Mesenteric fat pad (tissue), 1 donor: ENCODE measurements around the gene SLC13A2. TPM values are rescaled to one million over a fixed set of nuclear protein-coding genes. Genes with fewer than 3 reads are reported as not detected.
"Not testable (repeated sequence)": the region's sequence is repeated elsewhere in the genome, so short reads cannot be mapped to it uniquely, and the experiment has no call there.

ENCODE experiments used
- DNase-seq: peaks from one replicate; pipeline ENCODE4 v3.0.0-alpha.2; 2020; ENCODE audit warnings: low spot score
- total RNA-seq: library from RNA; stranded (reverse); fragmentation: NEBNext Ultra II Directional; extraction: Animal tissue kit (Norgen Biotek cat#: 25700); gene quantifications from one replicate; pipeline ENCODE4 v1.2.1, GENCODE V29; 2021
- donor health status: DM: yes; HTN: yes; CAD: no.

SLC13A2 gene
- total RNA-seq, 1 donor from 2014 or later = 0.10 TPM

DNA sequence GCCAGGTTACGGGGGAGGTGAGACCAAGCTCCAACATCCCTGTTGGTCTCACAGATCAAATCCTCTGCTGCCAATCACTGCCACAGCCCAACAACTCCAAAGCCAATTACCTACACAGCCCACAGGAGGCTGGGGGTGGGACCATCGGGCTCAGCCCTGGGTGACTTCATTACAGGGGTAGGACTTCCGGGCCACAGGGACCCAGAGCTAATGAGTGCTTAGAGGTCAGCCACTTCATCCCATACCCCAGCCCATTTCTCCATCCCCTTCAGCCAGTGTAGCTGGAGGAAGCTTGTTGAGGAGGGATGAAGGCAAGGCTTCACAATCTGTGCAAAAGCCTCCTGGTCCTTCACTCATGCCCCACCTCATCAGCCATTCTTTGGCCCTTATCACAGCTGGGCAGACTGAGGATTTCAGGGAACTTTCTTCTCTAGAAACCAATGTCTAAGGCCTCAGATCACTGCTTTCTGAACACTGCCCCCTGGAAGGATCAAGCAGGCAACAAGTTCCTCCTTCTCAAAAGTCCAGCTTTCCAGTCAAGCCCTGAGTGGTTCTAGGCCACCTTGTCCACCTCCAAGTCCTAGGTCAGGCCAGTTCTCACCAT is 38.5 kb downstream of the SLC13A2 start:
- DNase-seq = no peak

DNA sequence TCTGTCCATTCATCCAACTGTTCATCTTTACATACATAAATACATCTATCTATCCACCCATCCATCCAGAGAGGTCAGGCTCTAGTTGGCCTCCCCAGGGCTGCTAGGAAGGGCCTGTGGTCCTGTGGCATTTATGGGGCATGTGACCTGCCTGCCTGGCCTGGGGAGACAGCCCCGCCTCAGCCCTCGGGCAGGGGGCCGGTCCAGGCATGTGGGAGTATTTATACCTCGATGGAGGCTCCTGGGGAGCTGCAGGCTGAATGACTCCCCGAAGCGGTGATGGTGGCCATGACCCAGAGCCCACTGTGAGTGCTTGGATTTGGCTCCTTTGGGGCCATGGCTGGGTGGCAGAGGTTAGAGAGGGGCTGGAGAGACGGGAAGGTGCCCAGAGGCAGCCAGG is 40.0 kb downstream of the SLC13A2 start:
- DNase-seq = no peak

DNA sequence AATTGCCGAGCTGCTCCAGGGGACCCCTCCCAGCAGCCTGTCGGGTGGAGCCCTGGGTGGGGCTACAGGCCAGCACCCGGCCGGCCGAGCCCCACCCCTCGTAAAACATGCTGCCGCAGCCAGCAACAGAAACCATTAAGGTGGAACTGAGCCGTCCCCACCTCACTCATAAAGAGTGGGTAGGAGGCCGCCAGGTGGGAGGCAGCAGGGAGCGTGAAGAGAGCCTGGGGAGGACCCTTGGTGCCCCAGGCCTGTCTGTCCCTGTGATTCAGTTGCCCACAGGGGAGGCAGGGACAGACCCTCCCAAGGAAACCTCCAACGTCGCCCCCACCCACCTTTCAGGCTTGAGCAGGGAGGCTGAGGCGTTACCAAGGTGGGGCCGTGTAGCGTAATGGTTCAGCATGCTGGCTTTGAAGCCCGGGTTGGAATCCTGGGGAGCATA is 41.1 kb downstream of the SLC13A2 start:
- DNase-seq = no peak

DNA sequence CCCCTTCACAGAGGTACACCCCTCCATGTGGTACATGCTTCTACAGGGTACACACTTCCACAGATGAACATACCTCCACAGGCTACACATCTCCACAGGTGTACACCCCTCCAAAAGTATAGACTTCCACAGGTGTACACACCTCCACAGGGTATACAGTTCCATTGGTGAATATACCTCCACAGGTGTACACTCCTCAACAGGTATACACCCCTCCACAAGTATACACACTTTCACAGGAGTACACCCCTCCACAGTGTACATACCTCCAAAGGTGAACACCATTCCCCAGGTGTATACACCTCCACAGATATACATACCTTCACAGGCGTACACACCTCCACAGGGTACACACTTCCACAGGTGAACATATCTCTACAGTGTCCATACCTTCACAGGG is 42.1 kb downstream of the SLC13A2 start:
- no peak for DNase-seq

DNA sequence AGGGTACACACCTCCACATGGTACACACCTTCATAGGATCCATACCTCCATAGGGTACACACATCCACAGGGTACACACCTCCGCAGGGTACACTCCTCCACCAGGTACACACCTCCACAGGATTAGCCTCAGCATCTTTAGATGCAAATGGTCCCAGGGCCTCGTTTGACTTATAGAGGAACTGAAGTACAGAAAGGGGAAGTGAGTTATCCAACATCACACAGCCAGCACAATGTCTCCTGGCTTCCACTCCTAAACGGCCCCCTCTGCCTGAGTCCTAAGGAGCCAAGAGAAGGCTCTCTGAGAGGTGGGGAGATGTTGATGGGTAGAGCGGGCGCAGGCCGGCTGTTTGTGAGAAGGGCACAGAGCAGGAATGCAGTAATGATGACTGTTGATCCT is 44.7 kb downstream of the SLC13A2 start:
- DNase-seq = no peak

DNA sequence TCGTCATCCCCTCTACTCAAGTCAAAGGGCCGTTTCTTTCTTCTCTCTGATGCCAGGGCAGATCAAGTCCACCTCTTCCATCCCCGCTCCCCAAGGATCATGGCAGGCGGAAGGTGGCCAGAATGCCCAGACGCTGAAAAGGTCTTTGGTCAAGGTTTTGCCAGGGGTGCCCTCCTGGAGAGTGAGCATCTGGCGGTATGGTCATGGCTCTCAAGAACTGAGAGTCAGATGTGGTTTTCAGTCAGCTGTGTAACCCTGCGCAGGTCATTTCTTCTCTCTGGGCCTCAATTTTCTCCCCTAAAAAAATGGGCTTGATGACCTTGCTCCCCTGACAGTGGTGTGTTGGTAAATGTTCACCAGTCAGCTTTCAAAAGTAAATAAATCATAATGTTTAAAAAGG is 45.1 kb downstream of the SLC13A2 start:
- DNase-seq = no peak

DNA sequence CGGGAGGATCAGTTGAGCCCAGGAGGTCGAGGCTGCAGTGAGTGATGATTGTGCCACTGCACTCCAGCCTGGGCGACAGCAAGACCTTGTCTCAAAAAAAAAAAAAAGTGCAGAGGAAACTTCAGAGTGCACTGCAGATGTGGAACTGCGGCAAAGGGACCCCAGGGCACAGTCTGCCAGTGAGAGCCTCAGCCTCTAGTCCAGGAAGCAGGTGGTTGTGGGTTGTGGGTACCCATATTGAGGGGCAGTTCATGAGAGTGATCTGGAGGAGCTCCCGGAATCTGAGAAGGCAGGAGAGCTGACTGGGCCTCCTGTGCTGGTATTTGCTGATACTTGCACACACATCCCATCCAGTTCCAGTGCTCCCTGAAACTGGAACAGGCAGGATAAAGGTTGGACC is 45.8 kb downstream of the SLC13A2 start:
- DNase-seq = no peak

DNA sequence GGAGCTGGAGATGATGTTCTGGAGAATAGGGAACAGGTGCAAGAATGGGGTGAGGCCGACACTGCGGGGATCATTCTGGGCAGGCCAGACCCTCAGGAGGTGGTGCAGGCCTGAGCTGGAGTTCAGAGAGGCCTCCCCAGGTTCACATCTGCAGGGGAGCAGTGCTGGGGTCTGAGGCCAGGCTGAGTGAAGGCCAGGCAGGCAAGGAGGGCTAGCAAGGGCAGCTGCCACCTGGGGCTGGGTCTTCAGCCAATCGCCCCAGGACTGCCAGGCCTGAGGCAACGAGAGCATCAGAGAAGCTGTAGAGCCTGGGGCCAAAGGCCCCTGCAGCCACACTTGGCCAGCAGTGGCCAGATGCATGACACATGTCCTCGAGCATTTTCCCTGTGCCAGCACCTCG is 47.2 kb downstream of the SLC13A2 start:
- DNase-seq = no peak

DNA sequence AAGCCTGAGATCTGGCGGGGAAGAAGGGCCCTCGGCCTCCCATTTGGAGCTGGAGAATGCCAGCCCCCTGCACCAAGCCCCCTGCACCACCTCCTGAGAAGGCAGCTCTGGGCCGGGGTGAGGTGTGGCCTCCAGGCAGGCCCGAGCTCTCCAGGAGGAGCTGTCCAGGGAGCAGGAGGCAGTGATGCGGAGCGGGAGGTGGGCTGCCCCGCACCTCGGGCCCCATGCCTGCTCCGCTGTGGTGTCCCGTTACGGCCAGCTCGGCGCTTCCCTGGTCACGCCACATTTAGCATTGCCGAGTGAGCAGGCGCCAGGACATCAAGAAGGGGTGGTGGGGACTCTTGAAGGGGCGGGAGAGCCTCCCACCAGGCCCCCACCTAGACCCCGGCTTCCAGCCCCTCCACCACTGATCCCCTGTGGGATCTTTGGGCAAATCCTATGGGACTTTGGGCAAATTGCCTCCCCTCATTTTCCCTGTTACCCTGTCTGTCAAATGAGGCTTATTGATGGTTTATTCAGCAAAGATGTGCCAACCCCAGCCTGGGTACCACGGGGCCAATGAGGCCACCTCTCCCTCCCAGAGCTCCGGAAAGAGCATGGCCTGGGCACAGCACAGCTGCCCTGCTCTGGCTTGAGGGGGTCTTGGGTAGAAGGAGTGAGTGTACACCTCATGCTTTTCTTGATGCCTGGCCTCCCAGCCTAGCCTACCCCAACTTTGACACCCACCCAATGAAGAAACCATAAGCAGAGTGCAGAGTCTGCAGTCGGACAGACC is 48.1 kb downstream of the SLC13A2 start:
- no peak for DNase-seq

DNA sequence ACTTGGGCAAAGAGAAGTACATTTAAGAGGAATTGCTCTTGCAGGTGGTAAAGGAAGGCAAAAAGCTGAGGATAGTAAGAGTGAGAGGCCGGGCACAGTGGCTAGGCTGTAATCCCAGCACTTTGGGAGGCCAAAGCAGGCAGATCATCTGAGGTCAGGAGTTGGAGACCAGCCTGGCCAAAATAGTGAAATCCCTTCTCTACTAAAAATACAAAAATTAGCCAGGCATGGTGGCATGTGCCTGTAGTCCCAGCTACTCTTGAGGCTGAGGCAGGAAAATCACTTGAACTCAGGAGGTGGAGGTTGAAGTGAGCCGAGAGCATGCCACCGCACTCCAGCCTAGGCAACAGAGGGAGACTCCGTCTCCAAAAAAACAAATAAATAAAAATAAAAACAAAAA is 48.8 kb downstream of the SLC13A2 start:
- not testable (repeated sequence) for DNase-seq

DNA sequence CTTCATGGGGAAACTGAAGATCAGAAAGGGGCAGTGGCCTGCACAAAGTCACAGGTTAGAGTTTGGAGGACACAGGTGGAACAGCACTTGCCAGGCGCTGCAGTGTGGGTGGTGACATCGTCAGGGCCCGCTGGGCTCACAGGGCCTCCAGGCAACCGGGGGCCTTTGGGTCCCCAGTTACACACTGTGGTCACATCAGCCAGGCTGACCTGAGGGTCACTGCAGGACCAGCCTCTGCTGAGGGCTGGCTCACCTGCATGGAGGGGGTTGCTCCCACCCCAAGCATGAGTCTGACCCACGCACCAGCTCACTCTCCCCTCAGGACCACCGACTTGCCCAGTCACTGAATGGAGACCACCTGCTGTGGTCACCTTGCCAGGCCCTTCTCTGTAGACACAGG is 49.7 kb downstream of the SLC13A2 start:
- DNase-seq = no peak

DNA sequence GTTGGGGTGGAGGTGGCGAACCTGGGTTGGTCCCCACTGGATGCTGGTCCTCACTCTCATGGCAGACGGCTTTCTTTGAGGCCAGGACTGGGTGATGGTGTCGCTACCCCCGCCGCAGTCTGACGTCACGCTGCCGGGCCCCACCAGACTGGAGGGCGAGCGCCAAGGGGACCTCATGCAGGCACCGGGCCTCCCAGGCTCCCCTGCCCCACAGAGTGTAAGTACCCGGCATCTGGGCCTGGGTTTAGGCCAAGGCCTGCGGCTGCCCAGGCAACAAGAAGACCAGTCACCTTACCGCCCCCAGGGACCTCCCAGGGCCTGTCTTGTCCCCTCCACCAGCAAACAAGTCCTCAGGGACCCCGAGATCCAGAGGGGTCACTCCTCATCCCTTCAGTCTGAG is 50.4 kb downstream of the SLC13A2 start:
- DNase-seq = no peak

DNA sequence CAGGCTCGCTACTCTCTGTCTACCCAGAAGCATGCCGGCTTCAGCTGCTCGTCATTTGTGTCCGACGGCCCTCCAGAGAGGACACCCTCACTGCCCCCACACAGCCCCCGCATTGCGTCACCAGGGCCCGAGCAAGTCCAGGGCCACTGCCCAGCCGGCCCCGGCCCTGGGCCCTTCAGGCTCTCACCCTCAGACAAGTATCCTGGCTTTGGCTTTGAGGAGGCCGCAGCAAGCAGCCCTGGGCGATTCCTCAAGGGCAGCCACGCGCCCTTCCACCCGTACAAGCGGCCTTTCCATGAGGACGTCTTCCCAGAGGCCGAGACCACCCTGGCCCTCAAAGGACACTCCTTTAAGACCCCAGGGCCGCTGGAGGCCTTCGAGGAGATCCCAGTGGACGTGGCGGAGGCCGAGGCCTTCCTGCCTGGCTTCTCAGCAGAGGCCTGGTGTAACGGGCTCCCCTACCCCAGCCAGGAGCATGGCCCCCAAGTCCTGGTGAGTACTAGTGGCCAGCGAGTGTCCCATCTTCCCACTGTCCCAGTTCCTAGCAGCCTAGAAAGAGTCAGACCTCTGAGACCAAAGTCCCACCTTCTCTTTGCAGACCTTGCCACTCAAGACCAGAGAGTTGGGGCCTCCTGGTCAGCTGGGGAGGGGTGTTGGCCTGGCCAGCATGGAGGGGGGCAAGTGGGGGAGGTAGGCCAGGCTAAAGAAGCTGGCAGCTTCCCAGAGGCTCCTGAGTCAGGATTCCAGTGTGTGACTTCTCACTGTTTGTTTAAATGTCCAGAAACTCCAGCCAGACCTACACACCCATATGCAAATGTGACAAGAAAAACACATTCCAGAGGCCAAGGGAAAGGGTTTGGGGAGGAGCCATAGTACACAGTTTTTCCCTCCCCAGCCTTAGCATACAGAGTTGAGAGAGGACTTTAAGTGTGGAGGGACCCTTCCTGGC is 51.3 kb downstream of the SLC13A2 start:
- DNase-seq = no peak

DNA sequence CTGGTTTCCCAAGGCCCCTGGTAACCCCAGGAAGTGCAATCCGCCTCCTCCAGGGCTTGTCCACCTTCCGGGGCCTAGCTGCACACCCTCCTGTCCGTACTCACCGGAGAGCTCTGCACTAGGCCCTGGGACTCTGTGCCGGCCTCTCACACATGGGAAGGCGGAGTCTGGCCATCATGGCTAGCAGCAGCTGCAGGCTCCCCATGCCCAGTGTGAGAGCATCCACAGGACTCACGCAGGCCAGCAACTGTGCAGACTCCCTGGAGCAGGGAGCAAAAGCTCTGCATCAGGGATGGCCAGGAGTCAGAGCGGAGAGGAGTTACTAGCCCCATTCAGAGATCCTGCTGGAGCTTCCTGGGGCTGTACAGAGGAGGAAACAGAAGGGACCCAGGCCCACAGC is 52.9 kb downstream of the SLC13A2 start:
- no peak for DNase-seq

DNA sequence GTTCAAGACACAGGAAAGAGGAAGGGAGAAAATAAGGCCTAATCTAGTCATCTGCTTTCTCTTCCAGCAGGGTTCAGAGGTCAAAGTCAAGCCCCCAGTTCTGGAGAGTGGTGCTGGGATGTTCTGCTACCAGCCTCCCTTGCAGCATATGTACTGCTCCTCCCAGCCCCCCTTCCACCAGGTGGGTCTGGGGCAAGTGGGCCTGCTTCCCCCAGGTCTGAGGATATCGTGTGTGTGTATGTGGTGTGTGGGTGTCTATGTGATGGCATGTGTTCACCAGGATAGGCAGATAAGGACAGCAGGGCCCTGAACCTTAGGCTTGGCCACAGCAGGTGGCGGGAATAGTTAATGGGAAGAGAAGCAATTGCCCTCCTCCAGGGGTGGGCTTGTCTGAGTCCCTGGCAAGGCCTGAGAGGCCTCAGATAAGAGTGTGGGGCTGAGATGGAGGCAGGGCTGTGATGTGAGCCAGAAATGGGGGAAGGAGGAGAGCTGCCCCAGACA is 53.8 kb downstream of the SLC13A2 start:
- no peak for DNase-seq

DNA sequence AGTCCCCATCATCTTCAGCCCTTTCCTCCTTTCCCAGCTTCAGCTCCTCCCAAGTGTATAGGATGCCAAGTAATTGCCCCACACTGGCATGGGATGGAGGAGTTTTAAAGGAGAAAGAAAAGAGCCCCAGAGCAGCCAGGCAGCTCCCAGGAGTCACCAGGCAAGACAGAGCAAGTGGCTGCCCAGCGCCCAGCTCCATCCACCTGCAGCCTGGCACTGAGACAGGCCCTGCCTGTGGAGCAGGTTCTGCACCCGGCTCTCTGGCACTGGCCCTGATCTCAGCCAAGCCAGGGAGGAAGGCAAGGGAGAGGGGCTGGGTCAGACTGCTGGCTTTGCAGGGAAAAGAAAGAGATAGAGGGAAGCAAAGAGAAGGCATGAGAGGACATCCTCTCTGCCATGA is 54.4 kb downstream of the SLC13A2 start:
- no peak for DNase-seq

DNA sequence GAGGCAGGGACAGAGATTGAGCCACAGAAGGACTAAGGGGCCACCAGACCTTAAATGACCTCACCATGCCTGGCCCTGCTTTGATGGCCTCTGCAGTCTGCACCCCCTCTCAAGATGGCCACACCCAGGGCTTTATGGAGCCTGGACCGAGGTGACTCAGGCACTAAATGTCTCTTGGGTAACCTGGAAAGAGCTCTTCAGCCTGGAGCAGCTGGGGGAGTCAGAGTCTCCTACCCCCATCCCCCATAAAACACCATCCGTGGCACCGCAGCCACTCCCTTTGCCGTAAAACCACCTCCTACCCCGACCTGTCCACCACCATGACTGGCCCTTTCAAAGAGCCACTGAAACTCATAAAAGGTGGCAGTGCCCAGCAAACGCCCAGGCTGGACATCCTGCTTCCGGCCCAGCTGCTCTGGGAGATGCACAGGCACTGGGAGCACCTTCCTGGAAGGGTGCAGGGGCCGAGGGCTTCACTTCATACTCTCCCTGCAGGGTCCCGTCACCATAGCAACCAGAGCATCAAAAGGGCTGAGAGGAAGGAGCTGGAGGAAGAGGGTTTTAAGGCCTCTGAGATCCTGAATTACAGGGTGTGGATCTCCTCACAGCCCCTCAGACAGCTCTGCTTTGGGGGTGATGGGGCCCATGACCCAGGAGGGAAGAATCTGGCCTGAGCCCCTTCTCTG is 55.0 kb downstream of the SLC13A2 start:
- DNase-seq = no peak

DNA sequence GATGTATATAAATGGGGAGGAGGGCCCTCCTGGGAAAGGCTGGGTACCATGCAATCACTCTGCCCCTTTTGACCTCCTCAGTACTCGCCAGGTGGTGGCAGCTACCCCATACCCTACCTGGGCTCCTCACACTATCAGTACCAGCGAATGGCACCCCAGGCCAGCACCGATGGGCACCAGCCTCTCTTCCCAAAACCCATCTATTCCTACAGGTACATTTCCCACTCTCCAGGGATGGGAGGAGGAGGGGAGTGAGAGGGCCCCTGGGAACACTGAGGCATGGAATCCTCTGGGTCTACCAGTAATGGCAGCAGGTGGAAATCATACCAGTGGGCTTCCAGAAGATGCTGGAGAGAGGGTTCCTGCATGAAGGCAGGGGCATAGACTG is 55.6 kb downstream of the SLC13A2 start:
- DNase-seq = no peak

DNA sequence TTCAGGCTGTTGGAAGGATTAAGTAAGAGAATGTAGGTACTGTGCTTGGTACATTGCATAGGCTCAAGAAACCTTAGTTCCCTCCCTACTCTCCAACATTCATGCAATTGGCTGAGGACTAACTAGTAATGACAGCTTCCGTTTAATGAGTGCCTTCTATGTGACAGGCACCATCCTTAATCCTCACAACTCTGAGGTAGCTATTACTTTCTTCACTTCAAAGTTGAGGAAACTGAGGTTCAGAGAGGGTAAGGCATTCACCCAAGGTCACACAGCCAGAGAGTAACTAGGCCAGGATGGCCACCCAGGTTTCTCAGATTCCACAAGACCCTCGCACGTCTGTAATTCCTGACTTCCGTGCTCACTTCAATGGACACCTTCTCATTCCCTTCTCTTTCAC is 56.8 kb downstream of the SLC13A2 start:
- no peak for DNase-seq

DNA sequence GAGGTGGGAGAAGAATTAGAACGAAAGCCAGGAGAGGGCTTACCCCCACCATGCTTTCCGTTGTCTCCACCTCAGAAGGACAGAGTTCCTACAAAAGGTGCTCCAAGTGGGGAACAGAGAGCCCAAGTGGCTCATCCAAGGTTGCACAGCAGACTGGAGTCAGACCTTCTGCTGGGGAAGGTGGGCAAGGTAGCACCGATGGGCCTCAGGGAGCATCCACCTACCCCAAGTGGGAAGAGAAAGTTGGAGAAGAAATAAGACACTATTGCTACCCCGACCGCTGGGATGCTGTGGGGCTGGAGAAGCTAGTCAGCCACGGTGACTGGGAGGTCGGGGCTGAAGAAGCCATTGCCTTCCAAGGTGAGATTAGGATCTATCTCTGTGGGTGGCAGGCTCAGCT is 57.5 kb downstream of the SLC13A2 start:
- no peak for DNase-seq
